Skeletal muscle tissue (tissue), 4 donors: ENCODE measurements around the gene PLAU. TPM values are rescaled to one million over a fixed set of nuclear protein-coding genes. Genes with fewer than 3 reads are reported as not detected.

ENCODE experiments used
- H3K27ac ChIP-seq: one replicate; pipeline ENCODE4 v1.7.0; 2013; ENCODE audit warnings: mild to moderate bottlenecking, low read depth, low read length, inconsistent platforms
- H3K27me3 ChIP-seq, 3 donors: one replicate each; pipeline ENCODE4 v1.7.0; 2013; ENCODE audit warnings: low read length in 3 of 3; ENCODE audit not compliant: control insufficient read depth in 3 of 3, insufficient read depth in 3 of 3
- H3K36me3 ChIP-seq, 3 donors: one replicate each; pipeline ENCODE4 v1.7.0; 2013; ENCODE audit warnings: low read length in 3 of 3; ENCODE audit not compliant: control insufficient read depth in 3 of 3, insufficient read depth in 3 of 3
- H3K4me1 ChIP-seq, 3 donors: one replicate each; pipeline ENCODE4 v1.7.0; 2013; ENCODE audit warnings: low read length in 3 of 3, mild to moderate bottlenecking in 3 of 3; ENCODE audit not compliant: control insufficient read depth in 3 of 3, insufficient read depth in 3 of 3
- H3K4me3 ChIP-seq, 3 donors: one replicate each; pipeline ENCODE4 v1.7.0; 2013; ENCODE audit warnings: low read length in 3 of 3
- H3K9ac ChIP-seq, 3 donors: one replicate each; pipeline ENCODE4 v1.7.0; 2013; ENCODE audit warnings: low read length in 3 of 3, mild to moderate bottlenecking in 3 of 3, moderate library complexity in 2 of 3, low read depth in 1 of 3
- H3K9me3 ChIP-seq, 3 donors: one replicate each; pipeline ENCODE4 v1.7.0; 2013; ENCODE audit warnings: low read length in 3 of 3; ENCODE audit not compliant: control insufficient read depth in 3 of 3
- total RNA-seq: library from RNA; depleted of rRNA; stranded (reverse); fragments of >200 nt; gene quantifications from one replicate; pipeline ENCODE4 v1.2.3, GENCODE V29; 2014
- donor health status: Osteomylitis.

Gene PLAU
- total RNA-seq: 21.4 TPM

DNA sequence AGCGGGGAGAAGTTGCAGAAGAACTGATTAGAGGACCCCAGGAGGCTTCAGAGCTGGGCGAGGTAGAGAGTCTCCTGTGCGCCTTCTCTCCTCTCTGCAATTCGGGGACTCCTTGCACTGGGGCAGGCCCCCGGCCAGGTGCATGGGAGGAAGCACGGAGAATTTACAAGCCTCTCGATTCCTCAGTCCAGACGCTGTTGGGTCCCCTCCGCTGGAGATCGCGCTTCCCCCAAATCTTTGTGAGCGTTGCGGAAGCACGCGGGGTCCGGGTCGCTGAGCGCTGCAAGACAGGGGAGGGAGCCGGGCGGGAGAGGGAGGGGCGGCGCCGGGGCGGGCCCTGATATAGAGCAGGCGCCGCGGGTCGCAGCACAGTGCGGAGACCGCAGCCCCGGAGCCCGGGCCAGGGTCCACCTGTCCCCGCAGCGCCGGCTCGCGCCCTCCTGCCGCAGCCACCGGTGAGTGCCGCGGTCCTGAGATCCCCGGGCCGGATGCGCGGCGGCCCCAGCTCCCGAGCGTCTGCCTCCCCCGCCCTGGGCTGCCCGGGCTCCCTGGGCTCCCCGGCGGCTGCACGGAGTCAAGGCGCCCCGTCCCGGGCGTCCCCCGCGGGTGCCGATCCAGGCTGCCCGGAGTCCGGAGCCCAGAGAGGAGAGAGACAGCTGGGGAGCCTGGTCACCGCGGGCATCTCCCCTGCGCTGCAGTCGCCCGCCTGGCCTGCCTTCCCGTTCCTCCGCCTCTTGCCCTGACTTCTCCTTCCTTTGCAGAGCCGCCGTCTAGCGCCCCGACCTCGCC, at the start of gene PLAU:
Gene PLAU (plus strand): TSS at position 369 of the 789 bp plus-strand sequence. CDS start 424 bp downstream, outside the sequence.
- Histone ChIP-seq H3K4me3 (peak within 1 kb of the TSS; percentile 81 to 83 (median 81)), H3K36me3 (peaks cover 16 to 24% (median 18%) of the 10 kb centered on the region in 3 donors), H3K9me3 (no peaks in the 10 kb centered on the region), H3K27ac (peak within 1 kb of the TSS; percentile 59), H3K27me3 (peaks cover 0 to 4% (median 0%) of the 10 kb centered on the region in 3 donors), H3K9ac (peak within 1 kb of the TSS; percentile 35 to 81 (median 77)), H3K4me1 (peaks cover 65 to 79% (median 78%) of the 10 kb centered on the region in 3 donors)

- Histone ChIP-seq H3K27ac (no peak overlapping the region), H3K4me3 (no peak overlapping the region), H3K4me1 (peaks cover 51 to 92% (median 77%) of the 10 kb centered on the region in 3 donors), H3K9me3 (no peaks in the 10 kb centered on the region), H3K36me3 (peaks cover 18 to 38% (median 26%) of the 10 kb centered on the region in 3 donors), H3K27me3 (no peaks in the 10 kb centered on the region), H3K9ac (no peak overlapping the region)
Observed at GRCh38 chr10:73862011-73862410, 48.9 kb upstream of the PLAU start.

DNA sequence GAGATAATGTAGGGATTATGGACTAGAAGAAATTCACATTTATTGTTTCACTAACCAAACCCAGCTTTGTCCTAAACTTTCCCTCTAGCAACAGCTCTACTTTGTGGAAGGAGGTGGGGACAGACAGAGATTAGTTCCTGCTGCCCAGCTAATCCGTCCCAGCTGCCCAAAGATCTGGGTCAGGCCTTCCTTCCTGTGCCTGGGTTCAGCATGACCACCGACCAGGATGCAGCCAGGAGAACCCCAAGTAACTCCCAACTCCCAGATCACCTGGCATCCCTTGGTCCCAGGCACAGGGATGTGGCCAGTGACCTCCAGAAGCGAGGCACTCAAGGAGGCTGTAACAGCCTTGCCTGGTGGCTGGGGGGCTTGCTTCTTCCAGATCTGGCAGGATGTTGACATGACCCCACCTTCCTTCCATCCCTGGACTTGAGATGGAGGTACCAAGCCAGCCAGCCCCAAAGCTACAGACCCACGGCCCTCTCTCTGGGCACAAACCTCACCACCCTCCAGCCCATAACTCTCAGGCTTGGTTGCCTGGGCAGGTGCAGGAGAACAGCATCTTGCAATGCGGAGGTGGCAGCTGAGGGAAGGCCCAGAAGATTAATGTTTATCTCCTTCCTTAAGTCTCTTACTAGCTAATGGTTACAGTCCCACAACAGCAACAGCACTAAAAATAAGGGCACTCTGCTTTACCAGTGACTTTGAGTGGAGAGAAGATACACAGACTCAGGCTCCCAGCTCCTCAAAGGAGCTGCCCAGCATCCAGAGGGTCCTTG, 47.7 kb upstream of the PLAU start:
- Histone ChIP-seq H3K36me3 (peaks cover 18 to 32% (median 26%) of the 10 kb centered on the region in 3 donors), H3K27ac (no peak overlapping the region), H3K4me1 (peaks cover 56 to 92% (median 77%) of the 10 kb centered on the region in 3 donors)

GRCh38 chr10:73864229-73864628, 46.7 kb upstream of the PLAU start:
- Histone ChIP-seq H3K9me3 (no peaks in the 10 kb centered on the region), H3K4me3 (no peak overlapping the region), H3K27me3 (no peaks in the 10 kb centered on the region), H3K36me3 (peaks cover 16 to 29% (median 22%) of the 10 kb centered on the region in 3 donors), H3K27ac (no peak overlapping the region), H3K9ac (no peak overlapping the region), H3K4me1 (peaks cover 63 to 94% (median 78%) of the 10 kb centered on the region in 3 donors)

More for the DNA sequence above, 47.7 kb upstream of the PLAU start:
- Histone ChIP-seq H3K27me3 (no peaks in the 10 kb centered on the region), H3K9ac (peak overlapping the region in 2 of 3 donors; percentile 54 to 65), H3K9me3 (no peaks in the 10 kb centered on the region), H3K4me3 (no peak overlapping the region)

- peaks cover 10 to 26% (median 15%) of the 10 kb centered on the region in 3 donors for H3K36me3 ChIP-seq
- H3K4me3 ChIP-seq: no peak overlapping the region
- H3K27ac ChIP-seq: peak overlapping the region; percentile 36
Observed at GRCh38 chr10:73865107-73865458, 45.8 kb upstream of the PLAU start.

GRCh38 chr10:73865459-73866442, 45.2 kb upstream of the PLAU start:
- H3K9ac ChIP-seq: peak overlapping the region; percentile 43 to 79 (median 45)
- peaks cover 10 to 25% (median 16%) of the 10 kb centered on the region in 3 donors for H3K36me3 ChIP-seq
- peak overlapping the region in 2 of 3 donors; percentile 22 to 40 for H3K4me3 ChIP-seq
- H3K4me1 ChIP-seq: peaks cover 68 to 94% (median 79%) of the 10 kb centered on the region in 3 donors
- no peaks in the 10 kb centered on the region for H3K27me3 ChIP-seq
- no peaks in the 10 kb centered on the region for H3K9me3 ChIP-seq
- H3K27ac ChIP-seq: peak overlapping the region; percentile 71

More at GRCh38 chr10:73865107-73865458, 45.8 kb upstream of the PLAU start:
- Histone ChIP-seq H3K9ac (peak overlapping the region in 2 of 3 donors; percentile 12 to 57), H3K4me1 (peaks cover 63 to 94% (median 78%) of the 10 kb centered on the region in 3 donors), H3K9me3 (no peaks in the 10 kb centered on the region), H3K27me3 (no peaks in the 10 kb centered on the region)

DNA sequence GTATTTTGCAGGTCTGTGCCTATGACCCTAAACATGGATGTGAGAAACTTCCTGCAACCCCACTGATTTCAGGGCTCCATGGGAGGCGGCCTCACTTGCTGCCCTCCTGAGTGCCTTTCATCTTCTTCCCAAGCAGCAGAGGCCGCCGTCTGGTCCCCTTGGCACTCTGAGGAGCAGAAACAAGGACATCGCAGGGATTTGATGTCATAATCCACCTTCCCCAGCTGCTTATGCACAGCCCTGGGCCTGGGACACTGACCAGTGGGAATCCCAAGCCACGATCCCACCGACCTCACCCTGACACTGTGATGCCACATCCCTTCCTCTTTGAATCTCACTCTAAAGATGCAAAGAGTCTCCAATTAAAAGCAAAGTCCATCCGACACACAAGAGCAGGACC, 44.3 kb upstream of the PLAU start:
- Histone ChIP-seq H3K27ac (peak overlapping the region; percentile 71), H3K36me3 (peaks cover 12 to 29% (median 23%) of the 10 kb centered on the region in 3 donors), H3K4me1 (peaks cover 77 to 98% (median 85%) of the 10 kb centered on the region in 3 donors), H3K9ac (peak overlapping the region; percentile 36 to 79 (median 51)), H3K9me3 (no peaks in the 10 kb centered on the region), H3K4me3 (peak overlapping the region in 2 of 3 donors; percentile 39 to 67), H3K27me3 (no peaks in the 10 kb centered on the region)

GRCh38 chr10:73867126-73867807, 43.7 kb upstream of the PLAU start:
- H3K9me3 ChIP-seq: no peaks in the 10 kb centered on the region
- H3K4me1 ChIP-seq: peaks cover 83 to 98% (median 89%) of the 10 kb centered on the region in 3 donors
- H3K27me3 ChIP-seq: no peaks in the 10 kb centered on the region
- H3K4me3 ChIP-seq: peak overlapping the region; percentile 39 to 67 (median 52)
- H3K27ac ChIP-seq: peak overlapping the region; percentile 71
- peak overlapping the region; percentile 41 to 79 (median 59) for H3K9ac ChIP-seq
- H3K36me3 ChIP-seq: peaks cover 12 to 32% (median 23%) of the 10 kb centered on the region in 3 donors
